SK-N-SH (cell line): ENCODE data around the gene ATF6.

Source experiments
- CTCF ChIP-seq: fragments of 200-600 bp; sonication (generic); IDR thresholded peaks from 2 replicates; pipeline ENCODE4 v1.6.1; 2017; ENCODE audit warnings: antibody characterized with exemption, mild to moderate bottlenecking, moderate library complexity
- EZH2phosphoT487 ChIP-seq: fragments of 200-600 bp; sonication (generic); IDR thresholded peaks from 2 replicates; pipeline ENCODE4 v1.6.1; 2017; ENCODE audit warnings: low read depth, mixed run types, mild to moderate bottlenecking, antibody characterized with exemption, moderate library complexity, borderline replicate concordance
- FOSL2 ChIP-seq: IDR thresholded peaks from 2 replicates; pipeline ENCODE4 v1.4.0; 2012; ENCODE audit warnings: low read depth, mild to moderate bottlenecking, moderate library complexity, borderline replicate concordance
- JUND ChIP-seq: IDR thresholded peaks from 2 replicates; pipeline ENCODE4 v1.4.0; 2012
- PBX3 ChIP-seq: IDR thresholded peaks from 2 replicates; pipeline ENCODE4; 2012
- POLR2AphosphoS5 ChIP-seq: IDR thresholded peaks from 2 replicates; pipeline ENCODE4 v1.6.1; 2012; ENCODE audit warnings: low read depth, low read length
- RXRA ChIP-seq: IDR thresholded peaks from 2 replicates; pipeline ENCODE4 v1.4.0; 2012; ENCODE audit warnings: low read depth, mild to moderate bottlenecking, borderline replicate concordance
- YY1 ChIP-seq: IDR thresholded peaks from 2 replicates; pipeline ENCODE4 v1.4.0; 2012; ENCODE audit warnings: low read depth, mild to moderate bottlenecking

GRCh38 chr1:161720422-161720821, 45.7 kb upstream of the ATF6 start:
- TF ChIP-seq FOSL2 (no peak), CTCF (no peak), PBX3 (no peak), POLR2AphosphoS5 (no peak), RXRA (no peak), JUND (no peak), EZH2phosphoT487 (no peak), YY1 (no peak)
